GM23248 (cell line): Measurements from ENCODE around the gene SPDYE6.
"Not testable (repeated sequence)": the region's sequence is repeated elsewhere in the genome, so short reads cannot be mapped to it uniquely, and the experiment has no call there.

Experiments used
- EZH2 ChIP-seq: fragments of 200-600 bp; sonication (generic); IDR thresholded peaks from 2 replicates; pipeline ENCODE4 v1.6.1; 2018; ENCODE audit warnings: antibody characterized with exemption, mild to moderate bottlenecking; ENCODE audit not compliant: insufficient read depth, poor library complexity, severe bottlenecking
- EZH2phosphoT487 ChIP-seq: fragments of 200-600 bp; sonication (generic); IDR thresholded peaks from 2 replicates; pipeline ENCODE4 v1.6.1; 2018; ENCODE audit warnings: antibody characterized with exemption, moderate library complexity, mild to moderate bottlenecking, low read depth; ENCODE audit not compliant: insufficient read depth

- TF ChIP-seq EZH2phosphoT487, EZH2: not testable (repeated sequence)
Measured at GRCh38 chr7:102356344-102356743, at the start of gene SPDYE6.
